ENCODE measurements around the gene IFNA1.
A peak's percentile ranks its signal among the peaks of the same experiment; 100 is the strongest.
"Not testable (repeated sequence)": the region's sequence is repeated elsewhere in the genome, so short reads cannot be mapped to it uniquely, and the experiment has no call there.

Gene IFNA1

GRCh38 chr9:21440139-21440538, at the start of gene IFNA1:
Gene IFNA1, plus strand, starts transcription at chr9:21440439. Its CDS starts 69 bp downstream, at chr9:21440508.
- DNase-seq (ENCODE audit: low spot score) = no peak

DNA sequence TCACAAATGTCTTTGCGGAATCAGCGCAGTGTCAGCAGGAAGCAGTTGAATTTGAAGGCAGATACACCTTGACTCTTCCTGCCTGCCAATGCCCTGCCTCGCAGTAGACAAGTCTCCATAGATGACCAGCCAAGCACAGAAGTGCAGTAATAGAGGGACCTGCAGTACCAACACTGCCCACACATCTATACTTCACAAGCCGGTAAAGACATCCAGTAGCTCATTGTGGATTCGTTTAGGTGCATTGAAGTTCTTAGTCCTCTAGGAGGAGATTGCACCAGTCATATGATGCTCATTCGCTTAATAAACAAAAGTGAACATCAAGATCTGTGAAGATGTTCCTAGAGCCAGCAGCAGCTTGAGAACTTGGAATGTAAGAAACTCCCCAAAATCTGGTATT, 48.0 kb upstream of the IFNA1 start:
- DNase-seq (ENCODE audit: low spot score) = peak; percentile 60

DNA sequence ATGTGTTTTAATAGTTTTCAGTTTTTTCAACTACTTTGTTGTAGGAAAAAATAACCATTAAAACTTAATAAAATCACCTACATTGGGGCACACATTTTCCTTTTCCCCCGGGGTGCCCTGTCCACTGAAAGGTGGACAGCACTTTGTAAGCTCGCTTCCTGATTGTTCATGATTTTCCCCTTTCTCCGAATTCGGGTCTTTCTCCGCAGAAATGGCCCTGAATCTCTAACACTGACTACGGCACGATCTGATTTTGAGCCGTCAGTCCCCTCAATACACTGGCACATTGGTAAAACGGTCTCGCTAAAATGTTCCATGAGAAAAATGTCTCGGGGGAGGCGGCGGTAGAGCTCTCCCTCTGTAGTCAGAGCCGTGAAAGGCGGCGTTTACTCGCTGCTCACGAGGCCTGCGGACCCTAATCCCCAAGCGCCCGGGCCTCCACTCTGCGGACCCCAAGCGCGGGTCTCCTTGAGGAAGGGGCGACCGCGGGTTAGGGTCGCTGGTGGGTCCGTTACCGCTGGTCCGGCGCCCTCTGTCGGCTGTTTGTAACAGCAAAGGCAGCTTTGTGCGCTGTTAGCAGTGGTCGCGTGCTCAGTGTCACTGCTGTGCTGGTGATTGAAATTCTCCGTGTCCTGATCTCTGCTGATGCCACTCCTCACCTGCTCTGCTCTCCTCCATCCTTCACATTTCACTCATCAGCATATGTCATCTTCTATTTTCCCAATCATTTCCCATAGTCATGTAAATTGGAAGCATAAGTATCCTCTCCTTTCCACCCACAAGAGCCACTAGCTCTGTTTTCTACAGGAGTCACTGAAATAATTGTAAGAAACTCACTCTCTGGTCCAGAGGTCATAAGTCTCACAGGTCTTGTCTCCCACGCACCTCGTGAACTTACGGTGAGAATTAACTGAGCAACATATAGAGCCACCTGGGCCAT, 44.2 kb upstream of the IFNA1 start:
- peak; percentile 42 for DNase-seq (ENCODE audit: low spot score)

GRCh38 chr9:21398955-21399489, 41.2 kb upstream of the IFNA1 start:
- DNase-seq (ENCODE audit: low spot score) = no peak

DNA sequence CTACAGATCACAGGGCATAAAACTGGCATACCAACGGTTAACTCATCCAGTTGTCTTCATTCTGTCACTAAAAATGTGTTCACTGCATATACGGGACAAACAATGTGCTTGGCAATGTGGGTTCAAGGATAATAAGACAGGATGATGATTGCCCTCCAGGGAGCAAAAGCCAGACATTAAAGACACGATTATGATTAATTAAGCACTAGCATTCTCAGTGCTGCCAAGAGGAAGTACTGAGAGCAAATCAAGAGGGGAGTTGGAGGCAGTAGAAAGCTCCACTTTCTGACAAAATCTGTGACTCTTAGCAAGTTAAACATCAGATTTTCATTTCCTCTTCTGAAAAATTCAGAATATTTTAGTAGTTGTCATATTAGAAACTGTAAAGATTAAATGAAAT, 40.3 kb upstream of the IFNA1 start:
- no peak for DNase-seq (ENCODE audit: low spot score)

GRCh38 chr9:21402386-21403251, 37.6 kb upstream of the IFNA1 start:
- DNase-seq (ENCODE audit: low spot score) = no peak

DNA sequence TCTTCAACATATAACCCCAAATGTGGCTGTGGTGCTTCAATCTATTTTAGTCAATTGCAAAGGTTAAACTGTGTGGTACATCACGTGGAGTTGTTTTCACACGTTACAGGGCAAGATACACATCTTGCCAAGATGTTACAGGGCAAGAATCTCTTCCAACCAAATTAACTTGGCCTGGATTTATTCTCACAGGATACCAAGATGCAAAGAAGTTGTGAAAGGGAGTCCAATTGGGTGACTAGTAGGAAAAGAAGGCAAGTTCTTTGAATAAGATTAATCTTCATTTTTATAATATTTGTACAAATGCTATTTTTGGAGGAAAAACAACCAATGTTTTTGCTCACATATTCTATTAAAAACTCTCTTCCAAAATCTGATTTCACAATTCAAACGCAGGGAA, 36.1 kb upstream of the IFNA1 start:
- DNase-seq (ENCODE audit: low spot score) = no peak

DNA sequence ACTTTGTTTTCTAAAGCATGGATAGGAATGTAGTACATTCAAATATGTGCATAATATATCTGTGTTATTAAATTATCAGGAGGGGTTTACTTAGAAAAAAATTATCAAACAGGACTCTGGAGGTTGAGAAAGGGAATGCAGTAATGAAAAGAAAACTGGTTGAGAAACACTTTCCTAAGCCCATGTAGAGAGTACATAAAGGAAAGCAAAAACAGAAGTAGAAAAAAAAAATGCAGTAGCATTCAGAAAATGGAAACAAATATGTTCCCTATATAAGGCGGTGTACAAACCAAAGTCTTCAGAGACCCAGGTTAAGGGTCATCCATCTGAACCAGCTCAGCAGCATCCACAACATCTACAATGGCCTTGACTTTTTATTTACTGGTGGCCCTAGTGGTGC, 31.4 kb upstream of the IFNA1 start, which contains the start of gene IFNA8:
IFNA8 (plus strand) TSS at position 301 of the 400 bp plus-strand sequence; CDS start at position 361, 60 bp downstream.
- no peak for DNase-seq (ENCODE audit: low spot score)

DNA sequence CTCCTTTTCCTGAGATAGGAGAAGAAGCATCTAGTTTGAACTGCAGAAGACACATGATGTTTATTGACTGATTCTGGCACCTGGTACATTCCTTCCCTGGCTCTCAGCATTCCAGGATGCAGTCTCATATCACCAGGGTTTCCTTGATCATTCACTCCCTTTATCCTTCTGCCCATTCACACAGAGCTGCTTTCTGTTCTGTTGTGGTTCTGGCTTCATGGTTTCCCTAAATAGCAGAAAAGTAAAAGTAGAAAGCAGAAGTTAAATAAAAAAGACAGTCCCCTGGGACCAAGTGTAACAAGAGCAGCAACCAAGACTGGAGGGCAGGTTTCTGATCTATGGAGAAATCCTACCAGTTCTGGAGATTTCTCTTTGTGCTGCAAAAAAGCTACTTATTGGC, 28.1 kb upstream of the IFNA1 start:
- no peak for DNase-seq (ENCODE audit: low spot score)

DNA sequence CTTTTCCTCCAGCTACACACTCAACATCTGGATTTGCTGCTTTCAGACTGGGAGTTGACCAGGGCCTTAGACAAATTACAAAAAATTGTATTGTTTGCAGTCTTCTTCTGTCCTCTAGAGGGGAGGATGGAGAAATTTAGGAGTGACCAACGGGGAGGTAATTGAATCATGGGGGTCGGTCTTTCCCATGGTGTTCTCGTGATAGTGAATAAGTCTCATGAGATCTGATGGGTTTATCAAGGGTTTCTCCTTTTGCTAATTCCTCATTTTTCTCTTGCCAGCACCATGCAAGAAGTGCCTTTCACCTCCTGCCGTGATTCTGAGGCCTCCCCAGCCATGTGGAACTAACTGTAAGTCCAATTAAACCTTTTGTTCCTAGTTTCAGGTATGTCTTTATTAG, 27.1 kb upstream of the IFNA1 start:
- DNase-seq (ENCODE audit: low spot score) = no peak

DNA sequence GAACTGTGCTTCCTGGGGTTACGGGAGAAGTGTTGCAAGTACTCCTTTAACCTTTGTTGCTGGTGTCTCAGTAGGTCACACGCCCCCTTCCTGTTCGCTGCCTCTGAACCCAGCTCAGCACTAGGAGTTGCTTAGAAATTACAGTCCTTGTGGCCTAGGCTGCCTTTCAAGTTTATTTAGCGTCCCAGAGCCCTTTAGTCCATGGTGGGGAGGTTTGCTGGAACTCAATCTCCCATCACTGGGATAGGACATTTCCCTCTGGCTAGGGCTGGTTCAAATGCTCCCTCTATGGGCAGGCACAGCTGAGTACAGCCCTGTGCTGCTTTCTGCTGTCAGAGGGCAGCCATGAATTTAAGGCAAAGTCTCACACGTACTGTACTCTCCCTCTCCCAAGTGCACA, 26.6 kb upstream of the IFNA1 start:
- DNase-seq (ENCODE audit: low spot score) = no peak

GRCh38 chr9:21414220-21414940, 25.9 kb upstream of the IFNA1 start:
- DNase-seq (ENCODE audit: low spot score) = no peak

DNA sequence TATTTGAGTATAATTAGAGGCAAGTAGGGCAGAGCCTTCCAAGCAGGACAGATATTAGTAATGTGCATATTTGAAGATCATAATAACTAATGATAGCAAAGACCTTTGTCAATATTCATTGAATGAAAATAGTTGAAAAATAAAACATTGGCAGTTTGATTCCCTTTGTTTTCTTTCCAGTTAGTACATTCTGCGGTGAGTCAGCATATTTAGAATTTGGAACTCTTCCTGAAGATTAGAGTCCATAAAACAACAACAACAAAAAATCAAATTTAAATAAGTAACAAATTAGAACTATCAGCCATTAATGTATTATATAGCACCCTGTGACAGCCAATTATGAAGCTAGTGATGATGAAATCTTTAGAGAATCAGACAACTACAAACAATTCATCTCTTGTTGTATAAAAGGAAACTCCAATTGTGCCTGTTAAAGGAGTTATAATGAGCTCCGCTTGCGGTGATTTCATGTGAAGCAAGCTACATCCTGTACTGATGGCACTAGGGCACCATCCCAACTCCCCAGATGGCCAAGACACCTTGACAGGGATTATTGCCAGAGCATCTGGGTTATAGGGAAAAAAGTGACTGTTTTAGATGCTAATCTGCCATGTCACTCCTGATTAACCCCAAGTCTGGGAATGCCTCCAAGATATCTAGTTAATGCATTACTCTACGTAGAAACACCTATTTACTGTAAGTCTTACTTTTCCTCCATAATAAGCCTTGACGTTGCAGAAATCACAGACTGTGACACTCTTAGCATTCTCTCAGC, 24.6 kb upstream of the IFNA1 start:
- no peak for DNase-seq (ENCODE audit: low spot score)

- no peak for DNase-seq (ENCODE audit: low spot score)
Observed at GRCh38 chr9:21428235-21428634, 12.0 kb upstream of the IFNA1 start.

GRCh38 chr9:21429191-21429590, 11.0 kb upstream of the IFNA1 start:
- DNase-seq (ENCODE audit: low spot score) = no peak

DNA sequence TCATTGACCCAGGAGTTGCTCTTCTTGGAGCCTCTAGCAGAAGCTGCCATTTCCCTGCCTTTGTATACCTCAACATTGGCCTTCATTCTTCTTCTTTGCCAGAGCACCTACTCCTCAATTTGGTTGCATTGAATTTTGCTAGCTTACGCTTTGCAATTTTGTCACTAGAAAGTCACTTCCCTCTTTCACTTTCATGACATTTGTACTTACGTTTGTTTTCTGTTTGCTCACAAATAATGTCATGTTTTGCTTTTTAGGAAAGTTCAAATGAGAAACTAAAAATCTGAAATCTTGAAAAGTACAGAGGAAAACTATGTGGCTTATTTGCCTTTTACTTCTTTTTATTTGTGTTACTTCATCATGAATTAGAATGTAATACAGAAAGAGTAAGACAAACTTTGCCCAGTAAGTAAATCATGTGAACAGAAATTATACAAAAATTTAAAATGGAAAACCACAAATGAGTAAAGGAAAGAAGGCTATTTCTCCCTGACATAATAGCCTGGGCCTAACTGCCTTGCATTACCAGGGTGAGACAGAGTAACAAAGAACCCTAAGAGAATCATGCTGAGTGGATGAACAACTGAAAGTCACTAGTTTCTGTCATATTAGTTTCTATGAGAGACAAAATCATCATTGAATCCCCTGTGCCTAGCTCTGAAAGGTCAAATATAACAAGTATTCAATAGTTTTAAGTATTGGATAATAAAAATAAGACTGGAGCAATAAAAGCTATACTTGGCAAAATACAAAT, 7.4 kb upstream of the IFNA1 start:
- no peak for DNase-seq (ENCODE audit: low spot score)

DNA sequence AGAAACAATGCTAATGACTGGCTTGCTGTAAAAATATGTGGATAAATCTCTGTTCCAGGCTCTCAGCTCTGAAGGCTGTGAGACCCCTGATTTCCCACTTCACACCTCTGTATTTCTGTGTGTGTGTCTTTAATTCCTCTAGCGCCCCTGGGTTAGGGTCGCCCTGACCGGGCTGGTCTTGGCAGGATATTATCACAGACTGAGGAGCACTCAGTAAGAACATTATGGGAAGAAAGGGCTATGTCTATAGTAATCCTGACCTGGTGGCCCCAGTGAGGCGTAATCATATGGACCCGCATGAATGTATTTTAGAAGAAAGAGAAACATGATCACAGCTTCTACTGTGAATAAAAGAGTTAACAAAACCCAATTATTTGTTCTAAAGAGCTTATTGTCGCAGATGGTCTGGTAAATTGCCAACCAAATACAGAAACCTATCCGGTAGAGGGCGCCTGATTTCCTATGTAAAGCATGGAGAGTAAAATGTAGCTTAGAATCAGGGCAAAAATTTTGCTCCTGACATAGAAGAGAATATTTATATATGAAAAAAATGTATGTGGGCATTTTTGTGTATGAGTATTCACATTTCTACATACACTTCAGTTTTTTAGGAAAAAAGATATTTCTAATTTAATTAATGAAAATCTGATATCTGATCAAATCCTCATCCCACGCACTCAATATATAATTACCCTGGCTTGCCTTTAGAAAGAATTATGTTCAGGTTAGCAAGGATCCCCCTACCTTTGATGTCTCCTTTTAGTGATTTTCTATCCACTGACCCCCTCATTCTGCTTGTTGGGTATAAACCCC, 5.8 kb upstream of the IFNA1 start:
- peak; percentile 40 for DNase-seq (ENCODE audit: low spot score)

GRCh38 chr9:21435015-21435383, 5.2 kb upstream of the IFNA1 start:
- not testable (repeated sequence) for DNase-seq (ENCODE audit: low spot score)

DNA sequence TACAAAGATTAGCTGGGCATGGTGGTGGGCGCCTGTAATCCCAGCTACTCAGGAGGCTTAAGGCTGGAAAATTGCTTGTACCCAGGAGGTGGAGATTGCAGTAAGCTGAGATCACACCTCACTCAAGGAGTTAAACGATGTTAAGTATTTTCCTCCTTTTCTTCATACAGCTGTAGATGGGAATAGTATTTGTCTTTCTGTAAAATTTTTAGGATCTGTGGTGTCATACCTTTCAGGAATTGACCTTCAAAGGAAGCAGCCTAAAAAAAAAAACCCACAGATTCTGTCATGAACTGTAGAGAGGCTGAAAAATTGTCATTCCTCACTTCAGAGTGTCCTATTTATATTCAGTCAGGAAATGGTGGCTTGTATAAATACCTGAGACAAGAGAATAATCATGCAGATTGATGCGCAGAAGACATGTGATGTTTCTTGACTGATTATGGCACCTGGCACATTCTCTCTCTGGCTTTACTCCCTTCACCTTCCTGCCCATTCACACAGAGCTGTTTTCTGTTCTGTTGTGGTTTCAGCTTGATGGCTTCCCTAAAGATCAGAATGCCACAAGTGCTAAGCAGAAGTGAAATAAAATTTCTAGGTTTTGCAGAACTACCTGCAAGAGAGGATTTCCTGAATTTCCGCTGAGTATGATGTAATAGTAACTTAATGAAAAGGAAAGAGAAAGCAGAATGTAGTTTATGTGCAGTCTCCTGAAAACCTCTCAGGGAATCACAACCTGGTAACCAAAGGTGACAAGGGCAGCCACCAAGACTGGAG, 3.8 kb downstream of the IFNA1 start:
- DNase-seq (ENCODE audit: low spot score) = no peak

Data from SW480 (cell line).